GM18909 (cell line): Measurements from ENCODE around the gene KRT80.

Source experiments
- ATAC-seq: cut with Tn5 transposase; IDR thresholded peaks from one replicate; pipeline ENCODE4 v1.9.1; 2021; ENCODE audit warnings: mild to moderate bottlenecking; ENCODE audit not compliant: unreplicated experiment, poor library complexity

The KRT80 gene

DNA sequence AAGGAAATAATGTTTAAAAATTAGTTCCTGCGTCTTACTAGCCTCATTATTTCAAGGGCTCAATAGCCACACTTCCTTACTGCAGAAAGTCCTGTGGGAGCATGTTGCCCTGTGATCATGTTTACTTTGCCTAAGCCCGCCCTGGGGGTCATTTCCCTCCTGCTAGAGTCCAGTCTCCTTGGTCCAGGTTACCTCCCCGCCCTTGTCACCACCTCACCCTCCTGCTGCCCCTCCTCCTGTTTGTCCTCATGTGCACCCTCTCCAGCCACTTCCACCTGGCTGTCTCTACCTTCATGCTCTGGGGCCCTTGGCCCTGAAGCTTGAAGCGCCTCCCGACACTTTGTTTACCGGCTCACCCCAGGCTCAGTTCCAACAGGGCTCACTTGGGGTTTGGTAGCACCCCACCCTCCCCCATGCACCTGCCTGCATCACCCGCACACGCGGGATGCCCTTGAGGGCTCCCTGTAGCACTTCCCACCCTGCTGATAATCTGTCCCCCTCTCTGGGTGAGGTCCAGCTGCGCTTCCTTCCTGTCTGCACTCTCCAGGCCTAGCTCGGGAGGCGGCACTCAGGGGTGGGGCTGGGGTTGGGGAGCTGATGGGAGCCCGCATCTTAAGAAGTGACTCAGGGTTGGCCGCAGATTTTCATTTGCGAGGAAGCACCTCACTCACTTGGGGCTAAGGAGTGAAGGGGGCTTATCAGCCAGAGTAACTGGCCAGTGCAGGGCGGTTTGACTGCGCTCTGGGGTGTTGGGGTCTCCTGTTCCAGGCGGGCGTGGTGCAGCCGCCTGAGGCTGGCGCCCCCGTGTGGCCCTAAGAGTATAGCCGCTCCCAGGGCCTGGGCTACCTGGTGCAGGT lies 72.2 kb downstream of the KRT80 start:
- ATAC-seq, result no peak
